MM.1S (cell line): ENCODE data around the gene CBR3.

ENCODE experiments used
- CTCF ChIP-seq: fragments of 300-600 bp; sonication (generic); IDR thresholded peaks from 2 replicates; pipeline ENCODE4 v1.5.1; 2016; ENCODE audit warnings: antibody characterized with exemption, low read length, mixed read lengths
- EZH2 ChIP-seq: fragments of 300-600 bp; sonication (generic); optimal IDR thresholded peaks from 2 replicates; pipeline ENCODE3; 2017; ENCODE audit warnings: low read depth, mild to moderate bottlenecking, antibody characterized with exemption, low read length, mixed read lengths

- TF ChIP-seq EZH2 (no peak), CTCF (no peak)
These were observed 48.4 kb downstream of the CBR3 start for GRCh38 chr21:36183144-36183795.
